ENCODE measurements around the gene RGS9. TPM values are rescaled to one million over a fixed set of nuclear protein-coding genes. Genes with fewer than 3 reads are reported as not detected.

The RGS9 gene
- total RNA-seq, 2 experiments from 2014 or later = 13.7 to 26.4 TPM

DNA sequence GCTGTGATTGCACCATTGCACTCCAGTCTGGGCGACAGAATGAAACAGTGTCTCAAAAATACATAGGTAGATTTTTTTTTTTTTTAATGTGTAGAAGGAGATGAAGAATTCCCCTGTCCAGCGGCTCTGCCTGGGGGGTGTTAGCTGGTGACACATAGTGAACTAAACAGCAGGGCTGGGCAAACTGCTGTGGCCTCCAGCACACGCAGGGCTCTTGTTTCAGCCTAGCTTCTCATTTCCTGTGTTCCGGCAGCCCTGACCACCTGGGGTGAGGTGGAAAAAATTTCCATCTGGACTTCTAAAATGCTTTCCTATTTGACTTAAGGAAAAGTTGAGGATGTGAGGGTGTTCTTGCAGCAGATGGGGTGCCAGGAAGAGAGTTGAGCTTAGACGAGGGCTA, 33.3 kb upstream of the RGS9 start:
- no peak for DNase-seq (ENCODE audit: low spot score)
- H3K79me2 ChIP-seq (ENCODE audit: insufficient read depth, low read depth, low read length) = peaks cover 5% of the 10 kb centered on the region; the same call in 1 of the 2 replicates
- H3K4me3 ChIP-seq (ENCODE audit: low read depth, low read length, poor library complexity, severe bottlenecking) = no peak overlapping the region
- TF ChIP-seq, protein P1, sequence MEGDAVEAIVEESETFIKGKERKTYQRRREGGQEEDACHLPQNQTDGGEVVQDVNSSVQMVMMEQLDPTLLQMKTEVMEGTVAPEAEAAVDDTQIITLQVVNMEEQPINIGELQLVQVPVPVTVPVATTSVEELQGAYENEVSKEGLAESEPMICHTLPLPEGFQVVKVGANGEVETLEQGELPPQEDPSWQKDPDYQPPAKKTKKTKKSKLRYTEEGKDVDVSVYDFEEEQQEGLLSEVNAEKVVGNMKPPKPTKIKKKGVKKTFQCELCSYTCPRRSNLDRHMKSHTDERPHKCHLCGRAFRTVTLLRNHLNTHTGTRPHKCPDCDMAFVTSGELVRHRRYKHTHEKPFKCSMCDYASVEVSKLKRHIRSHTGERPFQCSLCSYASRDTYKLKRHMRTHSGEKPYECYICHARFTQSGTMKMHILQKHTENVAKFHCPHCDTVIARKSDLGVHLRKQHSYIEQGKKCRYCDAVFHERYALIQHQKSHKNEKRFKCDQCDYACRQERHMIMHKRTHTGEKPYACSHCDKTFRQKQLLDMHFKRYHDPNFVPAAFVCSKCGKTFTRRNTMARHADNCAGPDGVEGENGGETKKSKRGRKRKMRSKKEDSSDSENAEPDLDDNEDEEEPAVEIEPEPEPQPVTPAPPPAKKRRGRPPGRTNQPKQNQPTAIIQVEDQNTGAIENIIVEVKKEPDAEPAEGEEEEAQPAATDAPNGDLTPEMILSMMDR (conservative IDR thresholded peaks at IDR 0.05; ENCODE audit: low read length) = no peak
- no peak for TF ChIP-seq EZH2phosphoT487 (IDR thresholded peaks at IDR 0.05; ENCODE audit: borderline replicate concordance, low read depth, low read length)
- intact Hi-C loops (cut with micrococcal nuclease; ENCODE audit: unreplicated experiment) = loop anchor here (5.0 kb wide), 1 partner anchor 127 kb away; no protein-coding TSS in a partner anchor
- no peak overlapping the region for H2AFZ ChIP-seq (ENCODE audit: low read length)
- ChIA-PET POLR2A (interaction anchor here (0.6 to 0.7 kb wide), 2 partner anchors 40 to 89 kb away, joined by 3 read pairs; no protein-coding TSS in a partner anchor), CTCF (ENCODE audit: unreplicated experiment) (no interaction called here)
- no peak overlapping the region for H3K4me2 ChIP-seq (ENCODE audit: low read length)
- no peaks in the 10 kb centered on the region; the same call in 1 of the 2 replicates for H3K36me3 ChIP-seq (ENCODE audit: insufficient read depth, low read length)
- H3K27ac ChIP-seq (ENCODE audit: low read depth, low read length, poor library complexity, severe bottlenecking) = no peak overlapping the region
- H3K9me2 ChIP-seq (ENCODE audit: insufficient read depth, low read length) = no peaks in the 10 kb centered on the region
- no TSS peak for BruUV-seq (replicated peaks)
- H4K20me1 ChIP-seq (ENCODE audit: insufficient read depth, low read length) = no peaks in the 10 kb centered on the region
- peaks cover 41% of the 10 kb centered on the region for H3K4me1 ChIP-seq (ENCODE audit: insufficient read depth, low read length, poor library complexity, severe bottlenecking)
- H3K9me3 ChIP-seq (ENCODE audit: low read length) = no peaks in the 10 kb centered on the region

DNA sequence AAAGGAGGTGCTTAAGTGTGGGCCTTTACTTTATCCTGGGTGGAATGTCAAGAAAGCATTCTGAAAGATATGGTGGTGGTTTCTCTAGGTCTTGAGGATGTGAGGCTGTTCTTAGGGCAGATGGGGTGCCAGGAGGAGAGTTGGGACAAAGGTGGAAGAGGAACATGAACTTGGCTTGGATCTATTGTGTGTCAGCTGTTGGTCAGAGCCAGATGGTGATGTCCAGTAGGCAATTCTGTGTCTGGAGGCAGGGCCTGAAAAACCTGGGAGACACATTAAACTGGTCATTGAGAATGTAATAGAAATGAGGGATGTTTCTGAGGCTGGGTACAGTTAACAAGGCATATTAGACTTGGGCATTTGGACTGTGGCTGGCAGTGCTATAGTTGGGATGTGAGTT, 32.6 kb upstream of the RGS9 start:
- TF ChIP-seq EZH2phosphoT487 (IDR thresholded peaks at IDR 0.05; ENCODE audit: borderline replicate concordance, low read depth, low read length) = no peak
- TF ChIP-seq, protein P1 (conservative IDR thresholded peaks at IDR 0.05; ENCODE audit: low read length) = no peak
- DNase-seq (ENCODE audit: low spot score) = no peak
- Histone ChIP-seq H3K9me3 (ENCODE audit: low read length) (no peaks in the 10 kb centered on the region), H3K36me3 (ENCODE audit: insufficient read depth, low read length) (peaks cover 5% of the 10 kb centered on the region), H4K20me1 (ENCODE audit: insufficient read depth, low read length) (no peaks in the 10 kb centered on the region), H3K79me2 (ENCODE audit: insufficient read depth, low read depth, low read length) (peaks cover 5% of the 10 kb centered on the region; the same call in 1 of the 2 replicates), H3K9me2 (ENCODE audit: insufficient read depth, low read length) (no peaks in the 10 kb centered on the region), H3K4me2 (ENCODE audit: low read length) (no peak overlapping the region), H3K4me1 (ENCODE audit: insufficient read depth, low read length, poor library complexity, severe bottlenecking) (peaks cover 35% of the 10 kb centered on the region), H3K27ac (ENCODE audit: low read depth, low read length, poor library complexity, severe bottlenecking) (no peak overlapping the region), H2AFZ (ENCODE audit: low read length) (no peak overlapping the region), H3K4me3 (ENCODE audit: low read depth, low read length, poor library complexity, severe bottlenecking) (no peak overlapping the region)
- intact Hi-C loops (cut with micrococcal nuclease; ENCODE audit: unreplicated experiment) = loop anchor here (5.0 kb wide), 1 partner anchor 127 kb away; no protein-coding TSS in a partner anchor
- CTCF ChIA-PET (ENCODE audit: unreplicated experiment) = no interaction called here
- BruUV-seq (replicated peaks) = no TSS peak
- POLR2A ChIA-PET = interaction anchor here (0.6 to 0.7 kb wide), 2 partner anchors 41 to 88 kb away, joined by 3 read pairs; no protein-coding TSS in a partner anchor

GRCh38 chr17:65104973-65105372, 32.2 kb upstream of the RGS9 start:
- ChIA-PET POLR2A (no interaction called here), CTCF (ENCODE audit: unreplicated experiment) (no interaction called here)
- no peak overlapping the region for H2AFZ ChIP-seq (ENCODE audit: low read length)
- H3K36me3 ChIP-seq (ENCODE audit: insufficient read depth, low read length) = peaks cover 9% of the 10 kb centered on the region
- TF ChIP-seq EZH2phosphoT487 (IDR thresholded peaks at IDR 0.05; ENCODE audit: borderline replicate concordance, low read depth, low read length) = no peak
- TF ChIP-seq, protein P1 (conservative IDR thresholded peaks at IDR 0.05; ENCODE audit: low read length) = no peak
- DNase-seq (ENCODE audit: low spot score) = no peak
- BruUV-seq (replicated peaks) = no TSS peak
- H3K27ac ChIP-seq (ENCODE audit: low read depth, low read length, poor library complexity, severe bottlenecking) = no peak overlapping the region
- no peaks in the 10 kb centered on the region for H4K20me1 ChIP-seq (ENCODE audit: insufficient read depth, low read length)
- intact Hi-C loops (cut with micrococcal nuclease; ENCODE audit: unreplicated experiment) = loop anchor here (5.0 kb wide), 1 partner anchor 128 kb away; no protein-coding TSS in a partner anchor
- H3K4me1 ChIP-seq (ENCODE audit: insufficient read depth, low read length, poor library complexity, severe bottlenecking) = peaks cover 31% of the 10 kb centered on the region
- H3K79me2 ChIP-seq (ENCODE audit: insufficient read depth, low read depth, low read length) = peaks cover 5% of the 10 kb centered on the region; the same call in 1 of the 2 replicates
- no peaks in the 10 kb centered on the region for H3K9me2 ChIP-seq (ENCODE audit: insufficient read depth, low read length)
- no peak overlapping the region for H3K4me2 ChIP-seq (ENCODE audit: low read length)
- H3K4me3 ChIP-seq (ENCODE audit: low read depth, low read length, poor library complexity, severe bottlenecking) = no peak overlapping the region
- H3K9me3 ChIP-seq (ENCODE audit: low read length) = no peaks in the 10 kb centered on the region

Data from OCI-LY7 (cell line).